Liver (tissue), 9 donors: ENCODE measurements around the gene CCDC92. TPM values are rescaled to one million over a fixed set of nuclear protein-coding genes. Genes with fewer than 3 reads are reported as not detected.

Source experiments
- DNase-seq: peaks from one replicate; pipeline ENCODE4 v3.0.0-alpha.2; 2017; ENCODE audit warnings: low spot score
- H3K27ac ChIP-seq, 2 donors: one replicate each; pipeline ENCODE4 v1.7.0; 2013; ENCODE audit warnings: inconsistent platforms in 2 of 2, low read length in 2 of 2, control low read depth in 1 of 2, low read depth in 1 of 2, mild to moderate bottlenecking in 1 of 2
- H3K27me3 ChIP-seq, 4 donors: one replicate each; pipeline versions ENCODE4 v1.6.1 to v1.7.0; 2013; ENCODE audit warnings: low read length in 3 of 4, inconsistent platforms in 1 of 4, mild to moderate bottlenecking in 1 of 4, moderate library complexity in 1 of 4; ENCODE audit not compliant: control insufficient read depth in 4 of 4, insufficient read depth in 4 of 4
- H3K36me3 ChIP-seq, 4 donors: one replicate each; pipeline versions ENCODE4 v1.6.1 to v1.7.0; 2013; ENCODE audit warnings: low read length in 3 of 4, mild to moderate bottlenecking in 3 of 4, low read depth in 1 of 4, moderate library complexity in 1 of 4; ENCODE audit not compliant: control insufficient read depth in 4 of 4, insufficient read depth in 3 of 4
- H3K4me1 ChIP-seq, 4 donors: one replicate each; pipeline versions ENCODE4 v1.6.1 to v1.7.0; 2013; ENCODE audit warnings: low read length in 3 of 4, mild to moderate bottlenecking in 3 of 4, moderate library complexity in 1 of 4; ENCODE audit not compliant: control insufficient read depth in 4 of 4, insufficient read depth in 4 of 4
- H3K4me3 ChIP-seq, 3 donors: one replicate each; pipeline versions ENCODE4 v1.6.1 to v1.7.0; 2013; ENCODE audit warnings: low read length in 3 of 3, control low read depth in 1 of 3, low read depth in 1 of 3, mild to moderate bottlenecking in 1 of 3
- H3K9ac ChIP-seq, 2 donors: one replicate each; pipeline ENCODE4 v1.7.0; 2013; ENCODE audit warnings: low read length in 2 of 2, mild to moderate bottlenecking in 2 of 2, moderate library complexity in 2 of 2, control low read depth in 1 of 2, low read depth in 1 of 2
- H3K9me3 ChIP-seq, 4 donors: one replicate each; pipeline versions ENCODE4 v1.6.1 to v1.7.0; 2013; ENCODE audit warnings: low read length in 3 of 4; ENCODE audit not compliant: control insufficient read depth in 4 of 4
- ATF3 ChIP-seq: IDR thresholded peaks from 2 replicates; pipeline ENCODE4 v1.6.1; 2016; ENCODE audit warnings: antibody characterized with exemption
- CTCF ChIP-seq: fragments of 150-350 bp; IDR thresholded peaks from 2 replicates; pipeline ENCODE4 v1.5.1; 2017; ENCODE audit warnings: improper control_type of control experiment, low read depth, low read length; ENCODE audit not compliant: missing input control
- EGR1 ChIP-seq, 2 donors: IDR thresholded peaks; 2 replicates each; pipeline ENCODE4 v1.6.1; 2016 to 2018; ENCODE audit warnings: antibody characterized with exemption in 2 of 2, low read depth in 2 of 2
- FOXA1 ChIP-seq: IDR thresholded peaks from 2 replicates; pipeline ENCODE4 v1.6.1; 2016; ENCODE audit warnings: antibody characterized with exemption
- FOXA2 ChIP-seq: IDR thresholded peaks from 2 replicates; pipeline ENCODE4 v1.6.1; 2016; ENCODE audit warnings: antibody characterized with exemption
- GABPA ChIP-seq, 2 donors: IDR thresholded peaks in 1 of 2; conservative IDR thresholded peaks in 1 of 2; 2 replicates each; pipeline ENCODE4 v1.6.1; 2016; ENCODE audit warnings: antibody characterized with exemption in 2 of 2, mild to moderate bottlenecking in 1 of 2, moderate library complexity in 1 of 2
- HNF4A ChIP-seq, 2 donors: conservative IDR thresholded peaks; 2 replicates each; pipeline ENCODE4 v1.6.1; 2016; ENCODE audit warnings: antibody characterized with exemption in 2 of 2, mild to moderate bottlenecking in 2 of 2
- HNF4G ChIP-seq: IDR thresholded peaks from 2 replicates; pipeline ENCODE4 v1.6.1; 2016; ENCODE audit warnings: antibody characterized with exemption
- JUND ChIP-seq, 2 donors: IDR thresholded peaks; 2 replicates each; pipeline ENCODE4 v1.6.1; 2016; ENCODE audit warnings: antibody characterized with exemption in 2 of 2
- MAX ChIP-seq: IDR thresholded peaks from 2 replicates; pipeline ENCODE4 v1.6.1; 2016; ENCODE audit warnings: antibody characterized with exemption
- NR2F2 ChIP-seq: IDR thresholded peaks from 2 replicates; pipeline ENCODE4 v1.6.1; 2016; ENCODE audit warnings: antibody characterized with exemption
- RAD21 ChIP-seq, 2 donors: IDR thresholded peaks; 2 replicates each; pipeline ENCODE4 v1.6.1; 2016; ENCODE audit warnings: antibody characterized with exemption in 2 of 2, mild to moderate bottlenecking in 2 of 2
- SP1 ChIP-seq: IDR thresholded peaks from 2 replicates; pipeline ENCODE4 v1.6.1; 2018; ENCODE audit warnings: antibody characterized with exemption, mild to moderate bottlenecking
- WGBS: extraction: QIAGEN DNeasy Blood & Tissue Kit; methylation state at CpG from one replicate; pipeline ENCODE4 v1.1.7; 2013; 5-methylcytosine and 5-hydroxymethylcytosine counted together
- polyA plus RNA-seq, 2 donors: library from polyadenylated mRNA; stranded (reverse) in 1 of 2; unstranded in 1 of 2; fragments of 200-250 nt in 1 of 2; fragments of >200 nt in 1 of 2; fragmentation: Nextera tagmentation in 1 of 2; extraction: Ambion mirVana in 1 of 2; gene quantifications; one replicate each; pipeline versions ENCODE4 v1.2.1 to v1.2.3, GENCODE V29; 2013 to 2015
- total RNA-seq, 2 donors: library from RNA; depleted of rRNA; stranded (reverse); fragments of >200 nt; gene quantifications; one replicate each; pipeline ENCODE4 v1.2.3, GENCODE V29; 2014
- TF ChIP-seq, protein P1 (sequence below): IDR thresholded peaks from 2 replicates; pipeline ENCODE4 v1.6.1; 2016; ENCODE audit warnings: antibody characterized with exemption, mild to moderate bottlenecking
- donor health status: healthy.
- donor health status: healthy.
- donor health status: healthy.
- donor health status: healthy.
- donor health status: healthy.

The CCDC92 gene
- total and polyA plus RNA-seq, 4 donors, result 2.1 to 14.6 (median 9.3) TPM

DNA sequence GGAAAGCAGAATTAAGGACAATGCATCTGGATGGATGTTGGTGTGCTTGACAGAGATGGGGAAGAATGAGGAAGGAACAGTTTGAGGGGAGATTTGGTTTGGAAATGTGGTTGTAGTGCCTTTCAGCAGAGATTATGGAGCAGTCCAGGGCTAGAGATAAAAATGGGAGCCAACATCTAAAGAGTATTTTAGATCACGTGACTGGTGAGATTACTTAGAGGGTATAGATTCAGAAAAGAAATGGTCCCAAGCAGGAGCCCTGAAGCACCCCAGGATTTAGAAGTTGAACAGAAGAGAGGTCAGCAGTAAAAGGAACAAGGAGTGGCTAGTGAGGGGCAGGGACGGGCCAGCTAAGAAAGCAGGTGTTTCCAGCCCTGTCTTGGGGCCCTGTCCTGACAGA, 30.0 kb upstream of the CCDC92 start:
- peaks cover 3 to 10% (median 7%) of the 10 kb centered on the region in 4 donors for H3K4me1 ChIP-seq
- no peaks in the 10 kb centered on the region for H3K9me3 ChIP-seq
- H3K9ac ChIP-seq, result no peak overlapping the region
- H3K4me3 ChIP-seq, result no peak overlapping the region
- TF ChIP-seq HNF4G, result no peak
- no peak for TF ChIP-seq ATF3
- TF ChIP-seq, protein P1, sequence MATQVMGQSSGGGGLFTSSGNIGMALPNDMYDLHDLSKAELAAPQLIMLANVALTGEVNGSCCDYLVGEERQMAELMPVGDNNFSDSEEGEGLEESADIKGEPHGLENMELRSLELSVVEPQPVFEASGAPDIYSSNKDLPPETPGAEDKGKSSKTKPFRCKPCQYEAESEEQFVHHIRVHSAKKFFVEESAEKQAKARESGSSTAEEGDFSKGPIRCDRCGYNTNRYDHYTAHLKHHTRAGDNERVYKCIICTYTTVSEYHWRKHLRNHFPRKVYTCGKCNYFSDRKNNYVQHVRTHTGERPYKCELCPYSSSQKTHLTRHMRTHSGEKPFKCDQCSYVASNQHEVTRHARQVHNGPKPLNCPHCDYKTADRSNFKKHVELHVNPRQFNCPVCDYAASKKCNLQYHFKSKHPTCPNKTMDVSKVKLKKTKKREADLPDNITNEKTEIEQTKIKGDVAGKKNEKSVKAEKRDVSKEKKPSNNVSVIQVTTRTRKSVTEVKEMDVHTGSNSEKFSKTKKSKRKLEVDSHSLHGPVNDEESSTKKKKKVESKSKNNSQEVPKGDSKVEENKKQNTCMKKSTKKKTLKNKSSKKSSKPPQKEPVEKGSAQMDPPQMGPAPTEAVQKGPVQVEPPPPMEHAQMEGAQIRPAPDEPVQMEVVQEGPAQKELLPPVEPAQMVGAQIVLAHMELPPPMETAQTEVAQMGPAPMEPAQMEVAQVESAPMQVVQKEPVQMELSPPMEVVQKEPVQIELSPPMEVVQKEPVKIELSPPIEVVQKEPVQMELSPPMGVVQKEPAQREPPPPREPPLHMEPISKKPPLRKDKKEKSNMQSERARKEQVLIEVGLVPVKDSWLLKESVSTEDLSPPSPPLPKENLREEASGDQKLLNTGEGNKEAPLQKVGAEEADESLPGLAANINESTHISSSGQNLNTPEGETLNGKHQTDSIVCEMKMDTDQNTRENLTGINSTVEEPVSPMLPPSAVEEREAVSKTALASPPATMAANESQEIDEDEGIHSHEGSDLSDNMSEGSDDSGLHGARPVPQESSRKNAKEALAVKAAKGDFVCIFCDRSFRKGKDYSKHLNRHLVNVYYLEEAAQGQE, result no peak
- TF ChIP-seq NR2F2, result no peak
- DNase-seq, result no peak
- 72% methylated on average over 2 of the region's 2 CpGs for WGBS
- H3K27ac ChIP-seq, result no peak overlapping the region
- H3K36me3 ChIP-seq, result peaks cover 2 to 13% (median 7%) of the 10 kb centered on the region in 4 donors
- no peaks in the 10 kb centered on the region for H3K27me3 ChIP-seq

- no peaks in the 10 kb centered on the region for H3K27me3 ChIP-seq
- no peak overlapping the region for H3K9ac ChIP-seq
- H3K36me3 ChIP-seq, result peaks cover 2 to 13% (median 6%) of the 10 kb centered on the region in 4 donors
- no peaks in the 10 kb centered on the region for H3K9me3 ChIP-seq
- no peak overlapping the region for H3K4me3 ChIP-seq
- TF ChIP-seq ATF3 (no peak), FOXA2 (no peak), EGR1 (IDR thresholded peaks at IDR 0.05; ENCODE audit: low read depth in 2 of 2) (no peak), RAD21 (IDR thresholded peaks at IDR 0.05) (no peak), FOXA1 (no peak), CTCF (no peak), MAX (no peak), SP1 (no peak), HNF4A (conservative IDR thresholded peaks at IDR 0.05) (no peak), JUND (IDR thresholded peaks at IDR 0.05) (no peak), GABPA (IDR thresholded peaks at IDR 0.05 in 1 of 2, conservative IDR thresholded peaks at IDR 0.05 in 1 of 2) (no peak)
- TF ChIP-seq, protein P1, result no peak
- WGBS, result 92% methylated on average over 6 of the region's 6 CpGs
- no peak for DNase-seq
- H3K27ac ChIP-seq, result no peak overlapping the region
- H3K4me1 ChIP-seq, result peaks cover 3 to 9% (median 6%) of the 10 kb centered on the region in 4 donors
These were observed 29.5 kb upstream of the CCDC92 start for GRCh38 chr12:124002021-124002644.
